Measurements from ENCODE around the gene PLS1.

Gene PLS1

GRCh38 chr3:142644502-142644901, 48.3 kb downstream of the PLS1 start:
- no peak for DNase-seq

GRCh38 chr3:142645236-142645793, 49.1 kb downstream of the PLS1 start:
- no peak for DNase-seq

- no peak for DNase-seq
Measured at GRCh38 chr3:142646020-142646785, 50.0 kb downstream of the PLS1 start.

- no peak for DNase-seq
Measured at GRCh38 chr3:142647856-142648255, 51.7 kb downstream of the PLS1 start.

GRCh38 chr3:142648950-142649349, 52.8 kb downstream of the PLS1 start:
- DNase-seq = no peak

- DNase-seq = no peak
Measured at GRCh38 chr3:142650001-142650693, 54.0 kb downstream of the PLS1 start.

- DNase-seq = no peak
Measured at GRCh38 chr3:142651711-142652110, 55.5 kb downstream of the PLS1 start.

GRCh38 chr3:142652826-142653292, 56.7 kb downstream of the PLS1 start:
- DNase-seq = no peak

- no peak for DNase-seq
Measured at GRCh38 chr3:142656575-142656974, 60.4 kb downstream of the PLS1 start.

- no peak for DNase-seq
Measured at GRCh38 chr3:142657033-142657432, 60.8 kb downstream of the PLS1 start.

GRCh38 chr3:142660383-142660782, 64.2 kb downstream of the PLS1 start:
- no peak for DNase-seq

- no peak for DNase-seq
Measured at GRCh38 chr3:142660893-142661292, 64.7 kb downstream of the PLS1 start.

- DNase-seq = no peak
Measured at GRCh38 chr3:142663865-142664264, 67.7 kb downstream of the PLS1 start.

GRCh38 chr3:142664311-142664710, 68.1 kb downstream of the PLS1 start:
- DNase-seq = no peak

GRCh38 chr3:142664819-142665218, 68.6 kb downstream of the PLS1 start:
- no peak for DNase-seq

- DNase-seq = no peak
Measured at GRCh38 chr3:142670120-142670519, 73.9 kb downstream of the PLS1 start.

GRCh38 chr3:142676151-142676550, 80.0 kb downstream of the PLS1 start:
- no peak for DNase-seq

GRCh38 chr3:142680710-142681109, 84.5 kb downstream of the PLS1 start:
- no peak for DNase-seq

GRCh38 chr3:142690613-142691012, 94.4 kb downstream of the PLS1 start:
- no peak for DNase-seq

- no peak for DNase-seq
Measured at GRCh38 chr3:142691527-142691926, 95.3 kb downstream of the PLS1 start.

- no peak for DNase-seq
Measured at GRCh38 chr3:142693136-142693853, 97.1 kb downstream of the PLS1 start.

GRCh38 chr3:142694225-142694624, 98.0 kb downstream of the PLS1 start:
- DNase-seq = no peak

GRCh38 chr3:142705198-142705597, 109.0 kb downstream of the PLS1 start:
- no peak for DNase-seq
